K562 (cell line): ENCODE data around the gene GATB. TPM values are rescaled to one million over a fixed set of nuclear protein-coding genes. Genes with fewer than 3 reads are reported as not detected.
A peak's percentile ranks its signal among the peaks of the same experiment; 100 is the strongest.

Source experiments
- KAT8 ChIP-seq: fragments of 450-650 bp; IDR thresholded peaks from 2 replicates; pipeline ENCODE4 v1.6.1; 2016; ENCODE audit warnings: low read depth, mild to moderate bottlenecking
- PTBP1 ChIP-seq: fragments of 200-400 bp; formaldehyde crosslinking; IDR thresholded peaks from 2 replicates; pipeline ENCODE4 v1.6.1; 2017; ENCODE audit warnings: low read depth, low read length
- RAD21 ChIP-seq, 2 experiments: fragments of 250-450 bp in 1 of 2; fragments of 450-650 bp in 1 of 2; sonication (Bioruptor Pico) in 1 of 2; formaldehyde crosslinking in 1 of 2; IDR thresholded peaks in 1 of 2; conservative IDR thresholded peaks in 1 of 2; 2 replicates each; pipeline versions ENCODE4 v1.4.0 to v1.8.0; 2020 to 2022; ENCODE audit warnings: mild to moderate bottlenecking in 2 of 2, moderate library complexity in 1 of 2
- SAP30 ChIP-seq: fragments of 200-600 bp; sonication (generic); IDR thresholded peaks from 2 replicates; pipeline ENCODE4 v1.6.1; 2012; ENCODE audit warnings: borderline replicate concordance, low read depth, mild to moderate bottlenecking, moderate library complexity, low read length, control low read depth, inconsistent platforms; ENCODE audit not compliant: insufficient read depth, poor library complexity, severe bottlenecking
- UBTF ChIP-seq, 2 experiments: IDR thresholded peaks; 2 replicates each; pipeline ENCODE4 v1.6.1; 2012; ENCODE audit warnings: improper control_type of control experiment in 2 of 2, low read depth in 2 of 2, low read length in 2 of 2, borderline replicate concordance in 1 of 2
- ZBTB11 ChIP-seq, 3 experiments: fragments of 200-800 bp in 1 of 3; fragments of 250-450 bp in 1 of 3; fragments of 450-650 bp in 1 of 3; sonication (Bioruptor Pico) in 1 of 3; sonication (Bioruptor generic) in 1 of 3; formaldehyde crosslinking in 1 of 3; IDR thresholded peaks; 2 replicates each; pipeline versions ENCODE4 v1.6.1 to v1.8.0; 2016 to 2022; ENCODE audit warnings: mild to moderate bottlenecking in 2 of 3, missing genetic modification characterization in 2 of 3, missing compliant biosample characterization in 1 of 3, moderate library complexity in 1 of 3
- ZNF253 ChIP-seq: fragments of 250-450 bp; sonication (Bioruptor Pico); conservative IDR thresholded peaks from 2 replicates; pipeline ENCODE4 v1.6.1; 2021; ENCODE audit warnings: mild to moderate bottlenecking
- ZNF717 ChIP-seq: fragments of 250-450 bp; sonication (Bioruptor Pico); IDR thresholded peaks from 2 replicates; pipeline ENCODE4 v1.5.0; 2021
- polyA plus RNA-seq, 8 experiments: library from polyadenylated mRNA; depleted of rRNA in 4 of 8; stranded (reverse) in 5 of 8; unstranded in 3 of 8; fragments of >200 nt; fragmentation: Nextera tagmentation in 2 of 8; fragmentation: Illumina TruSeq in 1 of 8; extraction: Ambion mirVana in 2 of 8; extraction: Trizol in 1 of 8; gene quantifications; 2 replicates each; pipeline versions ENCODE4 v1.2.1 to v1.2.3, GENCODE V29; 2011 to 2014; ENCODE audit warnings: inconsistent platforms in 1 of 8, missing spikeins in 1 of 8
- total RNA-seq, 7 experiments: library from RNA; depleted of rRNA in 6 of 7; stranded (reverse); fragments of >200 nt in 6 of 7; fragmentation: Illumina TruSeq in 2 of 7; extraction: Trizol in 2 of 7; gene quantifications; 2 replicates each; pipeline versions ENCODE4 v1.2.1 to v1.2.3, GENCODE V29; 2011 to 2021; ENCODE audit warnings: low replicate concordance in 1 of 7
- TF ChIP-seq, protein P1 (sequence below), 2 experiments: fragments of 450-650 bp; IDR thresholded peaks; 2 replicates each; pipeline ENCODE4 v1.6.1; 2016; ENCODE audit warnings: mild to moderate bottlenecking in 2 of 2, borderline replicate concordance in 1 of 2, low read depth in 1 of 2, moderate library complexity in 1 of 2

Gene GATB
- total and polyA plus RNA-seq, 9 of the 15 experiments (the other 6 are each of a cell fraction or from before 2014, with no cell fraction given): 15.3 to 31.8 (median 26.2) TPM

GRCh38 chr4:151760712-151761661 is at the start of gene GATB (continued):
- TF ChIP-seq, protein P1, sequence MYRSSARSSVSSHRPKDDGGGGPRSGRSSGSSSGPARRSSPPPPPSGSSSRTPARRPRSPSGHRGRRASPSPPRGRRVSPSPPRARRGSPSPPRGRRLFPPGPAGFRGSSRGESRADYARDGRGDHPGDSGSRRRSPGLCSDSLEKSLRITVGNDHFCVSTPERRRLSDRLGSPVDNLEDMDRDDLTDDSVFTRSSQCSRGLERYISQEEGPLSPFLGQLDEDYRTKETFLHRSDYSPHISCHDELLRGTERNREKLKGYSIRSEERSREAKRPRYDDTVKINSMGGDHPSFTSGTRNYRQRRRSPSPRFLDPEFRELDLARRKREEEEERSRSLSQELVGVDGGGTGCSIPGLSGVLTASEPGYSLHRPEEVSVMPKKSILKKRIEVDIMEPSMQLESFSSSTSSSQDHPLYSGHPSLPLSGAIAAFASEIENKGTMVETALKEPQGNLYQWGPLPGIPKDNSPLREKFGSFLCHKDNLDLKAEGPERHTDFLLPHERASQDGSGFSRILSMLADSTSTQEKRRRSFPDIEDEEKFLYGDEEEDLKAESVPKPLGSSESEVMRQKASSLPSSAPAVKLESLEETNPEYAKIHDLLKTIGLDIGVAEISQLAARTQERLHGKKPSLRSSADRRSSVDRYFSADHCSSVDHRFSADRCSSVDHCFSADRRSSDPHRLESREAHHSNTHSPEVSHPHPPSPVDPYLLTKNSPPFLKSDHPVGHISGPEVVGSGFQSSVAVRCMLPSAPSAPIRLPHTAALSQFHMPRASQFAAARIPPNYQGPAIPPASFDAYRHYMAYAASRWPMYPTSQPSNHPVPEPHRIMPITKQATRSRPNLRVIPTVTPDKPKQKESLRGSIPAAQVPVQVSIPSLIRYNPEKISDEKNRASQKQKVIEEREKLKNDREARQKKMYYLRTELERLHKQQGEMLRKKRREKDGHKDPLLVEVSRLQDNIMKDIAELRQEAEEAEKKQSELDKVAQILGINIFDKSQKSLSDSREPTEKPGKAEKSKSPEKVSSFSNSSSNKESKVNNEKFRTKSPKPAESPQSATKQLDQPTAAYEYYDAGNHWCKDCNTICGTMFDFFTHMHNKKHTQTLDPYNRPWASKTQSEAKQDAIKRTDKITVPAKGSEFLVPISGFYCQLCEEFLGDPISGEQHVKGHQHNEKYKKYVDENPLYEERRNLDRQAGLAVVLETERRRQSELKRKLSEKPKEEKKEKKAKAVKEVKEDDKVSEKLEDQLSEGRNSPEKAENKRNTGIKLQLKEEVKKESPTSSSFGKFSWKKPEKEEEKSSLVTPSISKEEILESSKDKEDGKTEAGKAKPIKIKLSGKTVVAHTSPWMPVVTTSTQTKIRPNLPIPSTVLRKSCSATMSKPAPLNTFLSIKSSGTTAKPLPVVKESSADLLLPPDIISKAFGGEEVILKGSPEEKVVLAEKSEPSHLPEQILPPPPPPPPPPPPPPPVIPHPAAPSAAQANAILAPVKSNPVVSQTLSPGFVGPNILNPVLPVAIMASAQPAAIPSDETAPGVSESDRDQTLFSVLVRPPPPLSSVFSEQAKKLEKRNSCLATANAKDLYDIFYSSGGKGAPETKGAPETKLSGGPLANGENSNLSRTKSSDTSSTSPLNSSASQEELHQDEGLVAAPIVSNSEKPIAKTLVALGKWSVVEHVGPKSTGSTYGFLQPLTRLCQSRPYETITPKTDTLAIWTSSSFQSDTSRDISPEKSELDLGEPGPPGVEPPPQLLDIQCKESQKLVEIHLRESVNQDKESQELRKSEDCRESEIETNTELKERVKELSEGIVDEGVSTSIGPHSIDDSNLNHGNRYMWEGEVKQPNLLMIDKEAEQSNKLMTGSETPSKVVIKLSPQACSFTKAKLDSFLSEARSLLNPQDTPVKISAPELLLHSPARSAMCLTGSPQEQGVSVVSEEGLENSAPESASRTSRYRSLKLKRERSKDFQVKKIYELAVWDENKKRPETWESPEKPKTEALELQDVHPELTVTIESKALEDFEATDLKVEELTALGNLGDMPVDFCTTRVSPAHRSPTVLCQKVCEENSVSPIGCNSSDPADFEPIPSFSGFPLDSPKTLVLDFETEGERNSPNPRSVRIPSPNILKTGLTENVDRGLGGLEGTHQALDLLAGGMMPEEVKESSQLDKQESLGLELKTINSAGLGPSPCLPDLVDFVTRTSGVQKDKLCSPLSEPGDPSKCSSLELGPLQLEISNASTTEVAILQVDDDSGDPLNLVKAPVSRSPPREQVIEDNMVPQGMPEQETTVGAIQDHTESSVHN (IDR thresholded peaks at IDR 0.05; ENCODE audit: borderline replicate concordance in 1 of 2, low read depth in 1 of 2): no peak
- TF ChIP-seq UBTF (IDR thresholded peaks at IDR 0.05; ENCODE audit: borderline replicate concordance in 1 of 2, low read depth in 2 of 2, low read length in 2 of 2) (no peak), KAT8 (peak; percentile 75; the same call in 1 of the 2 replicates), RAD21 (CRISPR knock-in tag; conservative IDR thresholded peaks at IDR 0.05 in 1 of 2, IDR thresholded peaks at IDR 0.05 in 1 of 2) (peak in 1 of 2 experiments; percentile 27; a peak in 1 of 4 replicates), PTBP1 (no peak), ZNF717 (CRISPR knock-in tag) (no peak), SAP30 (peak; percentile 99), ZBTB11 (CRISPR knock-in tag; IDR thresholded peaks at IDR 0.05) (peak in 1 of 3 experiments; percentile 50; a peak in 2 of 6 replicates), ZNF253 (no peak)
